Measurements from ENCODE around the gene CUZD1.

The CUZD1 gene

GRCh38 chr10:122802282-122802681 is 43.4 kb downstream of the CUZD1 start:
- DNase-seq: no peak

- DNase-seq: no peak
Measured at GRCh38 chr10:122798704-122799231, 46.9 kb downstream of the CUZD1 start.

DNA sequence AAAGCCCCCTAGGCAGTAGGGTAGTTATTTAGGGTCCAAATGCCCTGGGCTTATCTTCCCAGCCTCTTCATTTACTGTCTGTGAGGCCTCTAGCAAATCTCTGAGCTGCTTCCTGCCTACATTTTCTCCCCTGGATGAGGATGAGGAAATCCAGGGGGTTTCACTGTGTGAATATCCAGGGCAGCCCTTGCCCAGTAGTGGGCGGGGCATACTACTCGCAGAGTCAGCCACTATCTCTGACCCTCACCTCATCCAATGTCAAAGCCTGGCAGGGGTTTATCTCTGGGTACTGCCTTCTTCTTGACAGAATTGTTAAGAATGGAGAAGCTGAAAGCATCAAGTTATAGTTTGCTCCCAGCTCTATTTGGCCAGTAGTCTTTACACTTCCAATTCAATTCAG is 48.9 kb downstream of the CUZD1 start:
- no peak for DNase-seq

DNA sequence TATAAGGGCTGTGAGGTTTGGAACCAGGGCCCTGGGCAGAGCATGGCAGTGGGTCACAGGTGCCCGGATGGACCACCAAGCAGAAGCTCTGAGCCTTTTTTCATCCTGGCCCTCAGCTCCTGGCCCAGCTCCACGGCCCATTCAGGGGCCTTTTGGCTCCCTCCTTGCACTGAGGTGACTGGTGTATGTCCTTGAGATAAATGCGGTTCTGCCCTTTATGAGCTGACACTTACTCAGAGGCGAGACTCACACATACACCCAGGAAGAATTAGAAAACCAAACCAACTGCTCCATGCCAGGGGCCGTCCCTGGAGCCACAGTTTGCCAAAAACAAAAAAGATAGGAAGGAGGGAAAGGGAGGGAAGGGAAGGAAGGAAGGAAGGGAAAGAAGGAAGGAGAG is 49.7 kb downstream of the CUZD1 start:
- DNase-seq: no peak

DNA sequence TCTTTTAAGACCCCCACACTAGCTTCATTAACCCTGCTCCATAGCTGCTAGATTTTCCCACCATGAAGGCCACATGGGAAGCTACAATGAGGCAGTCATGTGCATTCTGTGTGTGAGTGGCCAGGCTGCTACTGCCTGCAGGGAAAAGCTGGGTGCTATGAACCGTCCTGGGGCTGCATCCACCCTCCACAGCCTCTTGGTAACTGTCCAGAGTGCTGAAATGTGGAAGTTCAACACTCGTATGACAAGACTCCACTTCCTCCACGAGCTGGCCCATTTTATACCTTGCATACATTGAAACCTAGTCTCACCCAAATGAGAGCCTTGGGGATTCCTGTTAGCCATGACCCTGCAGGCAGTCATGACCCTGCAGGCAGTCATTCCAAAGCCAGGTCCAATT is 59.4 kb downstream of the CUZD1 start:
- no peak for DNase-seq

DNA sequence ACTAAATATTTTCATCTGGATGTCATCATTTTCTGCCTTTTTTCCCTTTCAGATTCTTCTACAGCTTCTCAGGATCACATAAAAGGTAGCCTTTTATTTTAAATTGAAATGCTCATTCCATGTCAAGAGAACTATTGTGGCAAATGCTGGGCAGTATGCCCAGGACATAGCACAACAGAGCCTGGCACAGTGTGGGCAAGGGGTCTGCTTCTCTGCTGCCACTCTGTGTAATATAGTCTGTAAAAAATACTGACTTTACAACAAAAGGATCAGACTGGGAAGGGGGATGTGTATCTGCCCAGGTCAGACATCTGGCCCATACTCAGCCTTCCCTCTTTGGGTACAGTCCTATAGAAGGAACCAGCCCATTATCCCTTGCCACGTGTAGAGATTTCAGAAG is 62.7 kb downstream of the CUZD1 start:
- no peak for DNase-seq

Data from CD4-positive, alpha-beta T cell treated with Interleukin-21 for 1 hour (primary cell).